Endothelial cell of umbilical vein (primary cell): ENCODE results near the gene GIMAP8. TPM values are rescaled to one million over a fixed set of nuclear protein-coding genes. Genes with fewer than 3 reads are reported as not detected.

Source experiments
- BruUV-seq: library from RNA; stranded (reverse); fragments of 400-500 nt; replicated peaks from 2 replicates; lab custom pipeline; 2021; lab: Mats Ljungman, UMichigan
- CTCF ChIA-PET: fragments of 300-600, 350-600 bp; sonication (Branson Sonifier 250); formaldehyde crosslinking; loops from one replicate; lab custom pipeline; 2021; ENCODE audit warnings: antibody characterized with exemption, inconsistent platforms; lab: Charles Lee
- POLR2A ChIA-PET: fragments of 300-600, 350-600 bp; sonication (Branson Sonifier 250); formaldehyde crosslinking; loops from one replicate; lab custom pipeline; 2021; ENCODE audit warnings: antibody characterized with exemption, inconsistent platforms; lab: Charles Lee
- DNase-seq: peaks from one replicate; pipeline ENCODE4 v3.0.0-alpha.2; 2011; ENCODE audit warnings: low read depth, low spot score
- FAIRE-seq: peaks from 2 replicates; lab custom pipeline; 2011; peaks lifted over from hg19 to GRCh38; lab: Jason Lieb, UNC
- H2AFZ ChIP-seq: 2 replicates; pipeline ENCODE4 v1.6.0; 2012; ENCODE audit warnings: low read depth, low read length, control low read depth, inconsistent platforms
- H3K27ac ChIP-seq: 2 replicates; pipeline ENCODE4 v1.5.1; 2011; ENCODE audit warnings: low read depth, mild to moderate bottlenecking, control low read depth, low read length, moderate library complexity; ENCODE audit not compliant: insufficient read depth
- H3K27me3 ChIP-seq, 2 experiments: 2 replicates each; pipeline versions ENCODE4 v1.6.0 to v1.6.1; 2011; ENCODE audit warnings: low read length in 2 of 2, mixed read lengths in 1 of 2; ENCODE audit not compliant: control insufficient read depth in 2 of 2, insufficient read depth in 2 of 2
- H3K36me3 ChIP-seq, 2 experiments: 2 replicates in 1 of 2; 3 replicates in 1 of 2; pipeline ENCODE4 v1.5.1; 2011; ENCODE audit warnings: low read length in 2 of 2, mild to moderate bottlenecking in 1 of 2, moderate library complexity in 1 of 2; ENCODE audit not compliant: control insufficient read depth in 2 of 2, insufficient read depth in 2 of 2; ENCODE audit errors: extremely low read depth in 1 of 2
- H3K4me1 ChIP-seq: 3 replicates; pipeline ENCODE4 v1.5.1; 2011; ENCODE audit warnings: mild to moderate bottlenecking, low read length; ENCODE audit not compliant: control insufficient read depth, insufficient read depth; ENCODE audit errors: extremely low read depth
- H3K4me2 ChIP-seq: 2 replicates; pipeline ENCODE4 v1.6.1; 2011; ENCODE audit warnings: low read length, control low read depth, mixed read lengths; ENCODE audit not compliant: insufficient read depth
- H3K4me3 ChIP-seq, 3 experiments: fragments of 200-600 bp in 1 of 3; sonication (generic), shearing (Covaris generic) in 1 of 3; replicated peaks in 1 of 3; 2 replicates each; pipeline ENCODE4 v1.5.1; 2011 to 2016; ENCODE audit warnings: control low read depth in 3 of 3, low read length in 3 of 3, mild to moderate bottlenecking in 2 of 3, inconsistent platforms in 1 of 3, low read depth in 1 of 3, moderate library complexity in 1 of 3; ENCODE audit not compliant: insufficient read depth in 1 of 3
- H3K79me2 ChIP-seq: 2 replicates; pipeline ENCODE4 v1.6.0; 2012; ENCODE audit warnings: low read length, inconsistent platforms; ENCODE audit not compliant: control insufficient read depth, insufficient read depth
- H3K9ac ChIP-seq: replicated peaks from 2 replicates; pipeline ENCODE3; 2011; ENCODE audit warnings: low read length, control low read depth; ENCODE audit not compliant: insufficient read depth; ENCODE audit errors: extremely low read depth
- H3K9me1 ChIP-seq: replicated peaks from 3 replicates; pipeline ENCODE4 v1.6.0; 2011; ENCODE audit warnings: mild to moderate bottlenecking, low read length; ENCODE audit not compliant: control insufficient read depth, insufficient read depth; ENCODE audit errors: extremely low read depth
- H3K9me3 ChIP-seq: replicated peaks from 2 replicates; pipeline ENCODE4 v1.5.1; 2012; ENCODE audit warnings: low read length, inconsistent platforms; ENCODE audit not compliant: control insufficient read depth, insufficient read depth
- H4K20me1 ChIP-seq: replicated peaks from 2 replicates; pipeline ENCODE3; 2011; ENCODE audit warnings: mild to moderate bottlenecking, low read length; ENCODE audit not compliant: control insufficient read depth, insufficient read depth; ENCODE audit errors: extremely low read depth
- EZH2 ChIP-seq: IDR thresholded peaks from 2 replicates; pipeline ENCODE4 v1.6.1; 2012; ENCODE audit warnings: borderline replicate concordance, low read depth, mild to moderate bottlenecking, moderate library complexity, low read length, inconsistent platforms; ENCODE audit not compliant: severe bottlenecking
- FOS ChIP-seq: IDR thresholded peaks from 2 replicates; pipeline ENCODE4 v1.6.1; 2011; ENCODE audit warnings: mild to moderate bottlenecking, low read length, moderate library complexity, borderline replicate concordance; ENCODE audit not compliant: insufficient read depth
- GATA2 ChIP-seq: IDR thresholded peaks from 2 replicates; pipeline ENCODE4 v1.7.0; 2011; ENCODE audit warnings: low read depth, mild to moderate bottlenecking, moderate library complexity, mixed read lengths, low read length; ENCODE audit not compliant: insufficient read length, insufficient read depth
- JUN ChIP-seq: IDR thresholded peaks from 2 replicates; pipeline ENCODE4 v1.6.1; 2011; ENCODE audit warnings: borderline replicate concordance, low read depth; ENCODE audit not compliant: insufficient read length, insufficient read depth
- MAX ChIP-seq: IDR thresholded peaks from 2 replicates; pipeline ENCODE4 v1.6.1; 2011; ENCODE audit not compliant: insufficient read depth, insufficient read length
- MYC ChIP-seq: IDR thresholded peaks from one replicate; pipeline ENCODE4 v1.6.1; 2011; ENCODE audit warnings: mild to moderate bottlenecking, low read depth, low read length
- POLR2A ChIP-seq: IDR thresholded peaks from 2 replicates; pipeline ENCODE4 v1.6.1; 2012; ENCODE audit warnings: low read depth, mild to moderate bottlenecking, control low read depth, low read length
- POLR2AphosphoS5 ChIP-seq: IDR thresholded peaks from 2 replicates; pipeline ENCODE4 v1.6.1; 2012; ENCODE audit warnings: low read depth, mild to moderate bottlenecking, control low read depth, low read length, moderate library complexity; ENCODE audit not compliant: insufficient read depth
- dilution Hi-C: fragments of 300-500 bp; cut with MboI; formaldehyde crosslinking; loops from one replicate; pipeline ENCODE4 v1.15.0; 2019; ENCODE audit warnings: low sequenced_read_pairs; ENCODE audit not compliant: extremely low pct_ligation_motif_present
- intact Hi-C: fragments of 100-400 bp; cut with micrococcal nuclease; formaldehyde crosslinking; loops from one replicate; pipeline ENCODE4 v1.10.0; 2022
- polyA plus RNA-seq, 4 experiments: library from polyadenylated mRNA; depleted of rRNA in 3 of 4; stranded (reverse) in 3 of 4; unstranded in 1 of 4; fragments of >200 nt; gene quantifications; 2 replicates each; pipeline versions ENCODE4 v1.2.1 to v1.2.3, GENCODE V29; 2011 to 2012; ENCODE audit warnings: missing spikeins in 1 of 4
- total RNA-seq: library from RNA; stranded (reverse); gene quantifications from 2 replicates; pipeline ENCODE4 v1.2.3, GENCODE V29; 2021
- TF ChIP-seq, protein P1 (sequence below), 2 donors: IDR thresholded peaks; 1 replicate in 1 of 2; 2 replicates in 1 of 2; pipeline ENCODE4 v1.5.1; 2011; ENCODE audit warnings: low read length in 2 of 2, mild to moderate bottlenecking in 2 of 2, moderate library complexity in 2 of 2, control low read depth in 1 of 2, inconsistent platforms in 1 of 2, low read depth in 1 of 2; ENCODE audit not compliant: insufficient read depth in 1 of 2; ENCODE audit errors: extremely low read depth in 1 of 2

Gene GIMAP8
- total and polyA plus RNA-seq, 2 donors (not counting 3 experiments of a cell fraction or from before 2014, with no cell fraction given) = 32.2 to 71.8 TPM

GRCh38 chr7:150519310-150519709 is 68.9 kb downstream of the GIMAP8 start:
- TF ChIP-seq JUN (no peak), EZH2 (no peak), FOS (no peak), POLR2A (no peak), MYC (no peak), POLR2AphosphoS5 (no peak), GATA2 (no peak), MAX (no peak)
- TF ChIP-seq, protein P1, sequence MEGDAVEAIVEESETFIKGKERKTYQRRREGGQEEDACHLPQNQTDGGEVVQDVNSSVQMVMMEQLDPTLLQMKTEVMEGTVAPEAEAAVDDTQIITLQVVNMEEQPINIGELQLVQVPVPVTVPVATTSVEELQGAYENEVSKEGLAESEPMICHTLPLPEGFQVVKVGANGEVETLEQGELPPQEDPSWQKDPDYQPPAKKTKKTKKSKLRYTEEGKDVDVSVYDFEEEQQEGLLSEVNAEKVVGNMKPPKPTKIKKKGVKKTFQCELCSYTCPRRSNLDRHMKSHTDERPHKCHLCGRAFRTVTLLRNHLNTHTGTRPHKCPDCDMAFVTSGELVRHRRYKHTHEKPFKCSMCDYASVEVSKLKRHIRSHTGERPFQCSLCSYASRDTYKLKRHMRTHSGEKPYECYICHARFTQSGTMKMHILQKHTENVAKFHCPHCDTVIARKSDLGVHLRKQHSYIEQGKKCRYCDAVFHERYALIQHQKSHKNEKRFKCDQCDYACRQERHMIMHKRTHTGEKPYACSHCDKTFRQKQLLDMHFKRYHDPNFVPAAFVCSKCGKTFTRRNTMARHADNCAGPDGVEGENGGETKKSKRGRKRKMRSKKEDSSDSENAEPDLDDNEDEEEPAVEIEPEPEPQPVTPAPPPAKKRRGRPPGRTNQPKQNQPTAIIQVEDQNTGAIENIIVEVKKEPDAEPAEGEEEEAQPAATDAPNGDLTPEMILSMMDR (IDR thresholded peaks at IDR 0.05; ENCODE audit: extremely low read depth in 1 of 2, insufficient read depth in 1 of 2, low read depth in 1 of 2, low read length in 2 of 2) = no peak
- no peak for DNase-seq
- ChIA-PET CTCF (interaction anchor here (1.7 kb wide), 1 partner anchor 67 kb away, joined by 5 read pairs; no protein-coding TSS in a partner anchor), POLR2A (no interaction called here)
- no peak overlapping the region for H3K4me2 ChIP-seq
- no peaks in the 10 kb centered on the region for H3K9me1 ChIP-seq
- peak overlapping the region in 1 of 3 experiments; percentile 92 for H3K4me3 ChIP-seq
- no peak overlapping the region for H3K27ac ChIP-seq
- intact Hi-C loops (loop anchor here (5.0 kb wide), 3 partner anchors 52 to 218 kb away; partner anchors contain the start of genes GIMAP2 and GIMAP5), dilution Hi-C loops (no loop called here)
- peaks cover 17% of the 10 kb centered on the region for H3K4me1 ChIP-seq
- no peaks in the 10 kb centered on the region for H3K9me3 ChIP-seq
- peaks cover 6 to 12% of the 10 kb centered on the region in 2 experiments for H3K36me3 ChIP-seq
- no peak for FAIRE-seq
- BruUV-seq = no TSS peak
- H3K27me3 ChIP-seq = no peaks in the 10 kb centered on the region
- H4K20me1 ChIP-seq = no peaks in the 10 kb centered on the region
- H3K9ac ChIP-seq = no peak overlapping the region
- H3K79me2 ChIP-seq = peaks cover 54% of the 10 kb centered on the region
- no peak overlapping the region for H2AFZ ChIP-seq
